Suprapubic skin (tissue), 3 donors: ENCODE measurements around the gene SIAH2.
"Not testable (repeated sequence)": the region's sequence is repeated elsewhere in the genome, so short reads cannot be mapped to it uniquely, and the experiment has no call there.

Experiments used
- CTCF ChIP-seq, 2 donors: fragments of 200-600 bp in 1 of 2; fragments of 450-650 bp in 1 of 2; sonication (generic) in 1 of 2; IDR thresholded peaks; one replicate each; pipeline ENCODE4 v1.5.1; 2016 to 2019; ENCODE audit warnings: antibody characterized with exemption in 2 of 2, mild to moderate bottlenecking in 1 of 2, moderate library complexity in 1 of 2
- POLR2A ChIP-seq, 2 donors: fragments of 450-650 bp; IDR thresholded peaks; one replicate each; pipeline ENCODE4 v1.6.1; 2017; ENCODE audit warnings: antibody characterized with exemption in 2 of 2, mild to moderate bottlenecking in 2 of 2, moderate library complexity in 2 of 2

DNA sequence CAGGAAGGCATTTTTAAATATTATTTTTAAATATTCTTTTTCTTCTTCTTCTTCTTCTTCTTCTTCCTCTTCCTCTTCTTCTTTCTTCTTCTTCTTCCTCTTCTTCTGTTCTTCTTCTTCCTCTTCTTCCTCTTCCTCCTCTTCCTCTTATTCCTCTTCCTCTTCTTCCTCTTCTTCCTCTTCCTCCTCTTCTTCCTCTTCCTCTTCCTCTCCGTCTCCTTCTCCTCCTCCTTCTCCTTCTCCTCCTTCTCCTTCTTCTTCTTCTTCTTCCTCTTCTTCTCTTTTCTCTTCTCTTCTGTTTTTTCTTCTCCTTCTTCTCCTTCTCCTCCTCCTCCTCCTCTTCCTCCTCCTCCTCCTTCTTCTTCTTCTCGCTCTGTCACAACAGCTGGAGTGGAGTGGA lies 33.6 kb upstream of the SIAH2 start:
- TF ChIP-seq CTCF, POLR2A (IDR thresholded peaks at IDR 0.05): not testable (repeated sequence)
